ENCODE data around the gene STIP1.

GRCh38 chr11:64251016-64251752, 65.2 kb downstream of the STIP1 start, which contains the start of gene PLCB3:
- peak; percentile 76 to 85 for TF ChIP-seq POLR2A (IDR thresholded peaks at IDR 0.05)
- TF ChIP-seq CTCF (IDR thresholded peaks at IDR 0.05) = peak; percentile 88 to 100 (median 96)

All from tibial nerve (tissue), 3 donors.